Endothelial cell of umbilical vein (primary cell): ENCODE results near the gene PPME1. TPM values are rescaled to one million over a fixed set of nuclear protein-coding genes. Genes with fewer than 3 reads are reported as not detected.

Experiments
- BruUV-seq: library from RNA; stranded (reverse); fragments of 400-500 nt; replicated peaks from 2 replicates; lab custom pipeline; 2021; lab: Mats Ljungman, UMichigan
- CTCF ChIA-PET: fragments of 300-600, 350-600 bp; sonication (Branson Sonifier 250); formaldehyde crosslinking; loops from one replicate; lab custom pipeline; 2021; ENCODE audit warnings: antibody characterized with exemption, inconsistent platforms; lab: Charles Lee
- POLR2A ChIA-PET: fragments of 300-600, 350-600 bp; sonication (Branson Sonifier 250); formaldehyde crosslinking; loops from one replicate; lab custom pipeline; 2021; ENCODE audit warnings: antibody characterized with exemption, inconsistent platforms; lab: Charles Lee
- DNase-seq: peaks from one replicate; pipeline ENCODE4 v3.0.0-alpha.2; 2011; ENCODE audit warnings: low read depth, low spot score
- FAIRE-seq: peaks from 2 replicates; lab custom pipeline; 2011; peaks lifted over from hg19 to GRCh38; lab: Jason Lieb, UNC
- H2AFZ ChIP-seq: 2 replicates; pipeline ENCODE4 v1.6.0; 2012; ENCODE audit warnings: low read depth, low read length, control low read depth, inconsistent platforms
- H3K27ac ChIP-seq: 2 replicates; pipeline ENCODE4 v1.5.1; 2011; ENCODE audit warnings: low read depth, mild to moderate bottlenecking, control low read depth, low read length, moderate library complexity; ENCODE audit not compliant: insufficient read depth
- H3K27me3 ChIP-seq, 2 experiments: 2 replicates each; pipeline versions ENCODE4 v1.6.0 to v1.6.1; 2011; ENCODE audit warnings: low read length in 2 of 2, mixed read lengths in 1 of 2; ENCODE audit not compliant: control insufficient read depth in 2 of 2, insufficient read depth in 2 of 2
- H3K36me3 ChIP-seq, 2 experiments: 2 replicates in 1 of 2; 3 replicates in 1 of 2; pipeline ENCODE4 v1.5.1; 2011; ENCODE audit warnings: low read length in 2 of 2, mild to moderate bottlenecking in 1 of 2, moderate library complexity in 1 of 2; ENCODE audit not compliant: control insufficient read depth in 2 of 2, insufficient read depth in 2 of 2; ENCODE audit errors: extremely low read depth in 1 of 2
- H3K4me1 ChIP-seq: 3 replicates; pipeline ENCODE4 v1.5.1; 2011; ENCODE audit warnings: mild to moderate bottlenecking, low read length; ENCODE audit not compliant: control insufficient read depth, insufficient read depth; ENCODE audit errors: extremely low read depth
- H3K4me2 ChIP-seq: 2 replicates; pipeline ENCODE4 v1.6.1; 2011; ENCODE audit warnings: low read length, control low read depth, mixed read lengths; ENCODE audit not compliant: insufficient read depth
- H3K4me3 ChIP-seq, 3 experiments: fragments of 200-600 bp in 1 of 3; sonication (generic), shearing (Covaris generic) in 1 of 3; replicated peaks in 1 of 3; 2 replicates each; pipeline ENCODE4 v1.5.1; 2011 to 2016; ENCODE audit warnings: control low read depth in 3 of 3, low read length in 3 of 3, mild to moderate bottlenecking in 2 of 3, inconsistent platforms in 1 of 3, low read depth in 1 of 3, moderate library complexity in 1 of 3; ENCODE audit not compliant: insufficient read depth in 1 of 3
- H3K79me2 ChIP-seq: 2 replicates; pipeline ENCODE4 v1.6.0; 2012; ENCODE audit warnings: low read length, inconsistent platforms; ENCODE audit not compliant: control insufficient read depth, insufficient read depth
- H3K9ac ChIP-seq: replicated peaks from 2 replicates; pipeline ENCODE3; 2011; ENCODE audit warnings: low read length, control low read depth; ENCODE audit not compliant: insufficient read depth; ENCODE audit errors: extremely low read depth
- H3K9me1 ChIP-seq: replicated peaks from 3 replicates; pipeline ENCODE4 v1.6.0; 2011; ENCODE audit warnings: mild to moderate bottlenecking, low read length; ENCODE audit not compliant: control insufficient read depth, insufficient read depth; ENCODE audit errors: extremely low read depth
- H3K9me3 ChIP-seq: replicated peaks from 2 replicates; pipeline ENCODE4 v1.5.1; 2012; ENCODE audit warnings: low read length, inconsistent platforms; ENCODE audit not compliant: control insufficient read depth, insufficient read depth
- H4K20me1 ChIP-seq: replicated peaks from 2 replicates; pipeline ENCODE3; 2011; ENCODE audit warnings: mild to moderate bottlenecking, low read length; ENCODE audit not compliant: control insufficient read depth, insufficient read depth; ENCODE audit errors: extremely low read depth
- CTCF ChIP-seq, 2 donors: IDR thresholded peaks; 1 replicate in 1 of 2; 2 replicates in 1 of 2; pipeline ENCODE4 v1.5.1; 2011; ENCODE audit warnings: low read length in 2 of 2, mild to moderate bottlenecking in 2 of 2, moderate library complexity in 2 of 2, control low read depth in 1 of 2, inconsistent platforms in 1 of 2, low read depth in 1 of 2; ENCODE audit not compliant: insufficient read depth in 1 of 2; ENCODE audit errors: extremely low read depth in 1 of 2
- GATA2 ChIP-seq: IDR thresholded peaks from 2 replicates; pipeline ENCODE4 v1.7.0; 2011; ENCODE audit warnings: low read depth, mild to moderate bottlenecking, moderate library complexity, mixed read lengths, low read length; ENCODE audit not compliant: insufficient read length, insufficient read depth
- MAX ChIP-seq: IDR thresholded peaks from 2 replicates; pipeline ENCODE4 v1.6.1; 2011; ENCODE audit not compliant: insufficient read depth, insufficient read length
- MYC ChIP-seq: IDR thresholded peaks from one replicate; pipeline ENCODE4 v1.6.1; 2011; ENCODE audit warnings: mild to moderate bottlenecking, low read depth, low read length
- POLR2A ChIP-seq: IDR thresholded peaks from 2 replicates; pipeline ENCODE4 v1.6.1; 2012; ENCODE audit warnings: low read depth, mild to moderate bottlenecking, control low read depth, low read length
- POLR2AphosphoS5 ChIP-seq: IDR thresholded peaks from 2 replicates; pipeline ENCODE4 v1.6.1; 2012; ENCODE audit warnings: low read depth, mild to moderate bottlenecking, control low read depth, low read length, moderate library complexity; ENCODE audit not compliant: insufficient read depth
- dilution Hi-C: fragments of 300-500 bp; cut with MboI; formaldehyde crosslinking; loops from one replicate; pipeline ENCODE4 v1.15.0; 2019; ENCODE audit warnings: low sequenced_read_pairs; ENCODE audit not compliant: extremely low pct_ligation_motif_present
- intact Hi-C: fragments of 100-400 bp; cut with micrococcal nuclease; formaldehyde crosslinking; loops from one replicate; pipeline ENCODE4 v1.10.0; 2022
- polyA plus RNA-seq, 4 experiments: library from polyadenylated mRNA; depleted of rRNA in 3 of 4; stranded (reverse) in 3 of 4; unstranded in 1 of 4; fragments of >200 nt; gene quantifications; 2 replicates each; pipeline versions ENCODE4 v1.2.1 to v1.2.3, GENCODE V29; 2011 to 2012; ENCODE audit warnings: missing spikeins in 1 of 4
- total RNA-seq: library from RNA; stranded (reverse); gene quantifications from 2 replicates; pipeline ENCODE4 v1.2.3, GENCODE V29; 2021

PPME1 gene
- total and polyA plus RNA-seq, 2 donors (not counting 3 experiments of a cell fraction or from before 2014, with no cell fraction given), result 37.2 to 49.9 TPM

- no peak overlapping the region for H3K4me2 ChIP-seq
- no peak overlapping the region for H2AFZ ChIP-seq
- no peak overlapping the region for H3K27ac ChIP-seq
- no peaks in the 10 kb centered on the region for H3K4me1 ChIP-seq
- H3K9me3 ChIP-seq, result no peaks in the 10 kb centered on the region
- no TSS peak for BruUV-seq
- no peak overlapping the region for H3K9ac ChIP-seq
- H3K36me3 ChIP-seq, result no peaks in the 10 kb centered on the region
- H3K79me2 ChIP-seq, result no peaks in the 10 kb centered on the region
- dilution Hi-C loops (no loop called here), intact Hi-C loops (no loop called here)
- FAIRE-seq (no peak), DNase-seq (no peak)
- no peaks in the 10 kb centered on the region for H3K27me3 ChIP-seq
- ChIA-PET CTCF (no interaction called here), POLR2A (no interaction called here)
- H3K9me1 ChIP-seq, result no peaks in the 10 kb centered on the region
- H4K20me1 ChIP-seq, result no peaks in the 10 kb centered on the region
- no peak overlapping the region for H3K4me3 ChIP-seq
- TF ChIP-seq MAX (no peak), MYC (no peak), POLR2A (no peak), POLR2AphosphoS5 (no peak), CTCF (IDR thresholded peaks at IDR 0.05; ENCODE audit: extremely low read depth in 1 of 2, insufficient read depth in 1 of 2, low read depth in 1 of 2, low read length in 2 of 2) (no peak)
Measured at GRCh38 chr11:74203966-74204365, 32.9 kb downstream of the PPME1 start.

DNA sequence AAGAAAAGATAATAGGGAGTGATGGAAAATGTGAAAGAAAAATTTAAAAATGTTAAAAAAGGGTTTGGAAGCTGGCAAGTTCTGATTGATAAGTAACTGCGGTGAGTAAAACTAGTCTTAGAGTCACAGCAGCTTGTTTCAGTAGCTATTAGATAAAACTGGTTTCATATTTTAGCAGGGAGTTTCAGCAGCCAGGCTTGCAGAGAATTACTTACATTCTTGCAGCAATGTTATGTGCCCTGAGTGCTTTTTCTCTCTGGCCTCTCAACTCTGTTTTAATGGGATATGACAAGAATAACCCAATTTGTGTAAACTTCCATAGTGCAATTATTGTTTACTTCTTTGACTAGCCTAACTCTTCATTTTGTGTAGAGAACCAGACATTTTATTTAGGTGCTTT lies 33.6 kb downstream of the PPME1 start:
- Histone ChIP-seq H3K36me3 (no peaks in the 10 kb centered on the region), H3K9me1 (no peaks in the 10 kb centered on the region), H3K27ac (no peak overlapping the region), H2AFZ (no peak overlapping the region), H3K9ac (no peak overlapping the region), H3K27me3 (no peaks in the 10 kb centered on the region), H3K79me2 (no peaks in the 10 kb centered on the region), H3K9me3 (no peaks in the 10 kb centered on the region), H4K20me1 (no peaks in the 10 kb centered on the region), H3K4me3 (no peak overlapping the region), H3K4me2 (no peak overlapping the region), H3K4me1 (no peaks in the 10 kb centered on the region)
- dilution Hi-C loops (no loop called here), intact Hi-C loops (no loop called here)
- no TSS peak for BruUV-seq
- TF ChIP-seq GATA2 (no peak), POLR2A (no peak)
- ChIA-PET POLR2A (no interaction called here), CTCF (no interaction called here)
- FAIRE-seq, result no peak
- no peak for DNase-seq
